Loucy (cell line): ENCODE results near the gene RRAD.

ENCODE experiments used
- EZH2phosphoT487 ChIP-seq: fragments of 200-600 bp; IDR thresholded peaks from 2 replicates; pipeline ENCODE4 v1.6.1; 2018; ENCODE audit warnings: antibody characterized with exemption, mild to moderate bottlenecking, moderate library complexity, borderline replicate concordance
- TF ChIP-seq, protein P1 (sequence below): fragments of 200-600 bp; sonication (generic); conservative IDR thresholded peaks from 2 replicates; pipeline ENCODE4 v1.5.1; 2014; ENCODE audit warnings: mild to moderate bottlenecking, antibody characterized with exemption, low read length

DNA sequence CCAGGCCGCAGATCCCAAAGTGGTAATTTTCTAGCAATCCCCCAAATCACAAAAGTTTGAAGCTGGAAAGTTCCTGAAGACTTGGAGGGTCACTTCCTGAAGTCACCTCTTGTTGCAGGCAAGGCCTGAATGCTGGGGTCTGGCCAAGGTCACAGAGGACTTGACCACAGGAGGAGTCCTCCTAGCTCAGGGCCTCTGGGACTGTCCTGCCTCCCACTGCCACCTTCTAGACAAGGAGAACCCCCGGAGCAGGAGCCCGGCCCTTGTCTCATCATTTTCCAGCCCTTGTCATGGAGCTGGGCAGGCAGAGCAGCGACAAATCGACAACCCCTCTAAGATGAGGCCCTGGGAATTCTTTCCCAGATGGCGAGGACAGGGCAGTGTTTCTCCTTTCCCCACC lies 7.0 kb downstream of the RRAD start:
- TF ChIP-seq, protein P1, sequence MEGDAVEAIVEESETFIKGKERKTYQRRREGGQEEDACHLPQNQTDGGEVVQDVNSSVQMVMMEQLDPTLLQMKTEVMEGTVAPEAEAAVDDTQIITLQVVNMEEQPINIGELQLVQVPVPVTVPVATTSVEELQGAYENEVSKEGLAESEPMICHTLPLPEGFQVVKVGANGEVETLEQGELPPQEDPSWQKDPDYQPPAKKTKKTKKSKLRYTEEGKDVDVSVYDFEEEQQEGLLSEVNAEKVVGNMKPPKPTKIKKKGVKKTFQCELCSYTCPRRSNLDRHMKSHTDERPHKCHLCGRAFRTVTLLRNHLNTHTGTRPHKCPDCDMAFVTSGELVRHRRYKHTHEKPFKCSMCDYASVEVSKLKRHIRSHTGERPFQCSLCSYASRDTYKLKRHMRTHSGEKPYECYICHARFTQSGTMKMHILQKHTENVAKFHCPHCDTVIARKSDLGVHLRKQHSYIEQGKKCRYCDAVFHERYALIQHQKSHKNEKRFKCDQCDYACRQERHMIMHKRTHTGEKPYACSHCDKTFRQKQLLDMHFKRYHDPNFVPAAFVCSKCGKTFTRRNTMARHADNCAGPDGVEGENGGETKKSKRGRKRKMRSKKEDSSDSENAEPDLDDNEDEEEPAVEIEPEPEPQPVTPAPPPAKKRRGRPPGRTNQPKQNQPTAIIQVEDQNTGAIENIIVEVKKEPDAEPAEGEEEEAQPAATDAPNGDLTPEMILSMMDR: no peak
- no peak for TF ChIP-seq EZH2phosphoT487
